Ishikawa (cell line): ENCODE measurements around the gene NRXN3.

Experiments
- CREB1 ChIP-seq: IDR thresholded peaks from 2 replicates; pipeline ENCODE4 v1.6.1; 2012; ENCODE audit warnings: low read depth
- TAF1 ChIP-seq: IDR thresholded peaks from 2 replicates; pipeline ENCODE4 v1.6.1; 2012; ENCODE audit warnings: low read depth, mild to moderate bottlenecking
- TCF12 ChIP-seq: IDR thresholded peaks from 2 replicates; pipeline ENCODE4 v1.6.1; 2012; ENCODE audit warnings: low read depth
- ZBTB7A ChIP-seq: IDR thresholded peaks from 2 replicates; pipeline ENCODE4 v1.6.1; 2012; ENCODE audit warnings: low read depth
- TF ChIP-seq, protein P1 (sequence below): IDR thresholded peaks from 2 replicates; pipeline ENCODE4 v1.6.1; 2012
- TF ChIP-seq, protein P2 (sequence below): IDR thresholded peaks from 2 replicates; pipeline ENCODE4 v1.6.1; 2012; ENCODE audit warnings: low read depth, mild to moderate bottlenecking

DNA sequence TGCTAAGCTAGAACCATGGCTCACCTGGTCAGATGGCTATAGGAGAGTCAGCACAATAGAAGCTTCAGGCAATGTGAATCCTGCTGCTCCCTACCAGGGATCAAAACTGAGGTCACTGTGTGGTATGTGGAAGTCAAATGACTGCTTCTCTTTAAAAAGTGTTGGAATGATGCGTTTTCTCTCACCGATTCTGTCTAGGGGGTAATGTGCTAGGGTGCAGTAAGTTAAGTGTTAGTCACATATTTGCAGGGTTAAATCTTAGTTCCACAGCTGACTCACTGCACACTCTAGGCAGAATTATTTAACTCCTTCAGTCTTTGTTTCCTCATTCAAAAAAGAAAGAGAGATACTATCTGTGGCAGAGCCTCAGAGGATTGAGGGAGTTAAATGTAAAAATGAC is 1344.5 kb downstream of the NRXN3 start:
- TF ChIP-seq CREB1 = no peak
- TF ChIP-seq TAF1 = no peak
- no peak for TF ChIP-seq TCF12
- no peak for TF ChIP-seq ZBTB7A
- TF ChIP-seq, protein P1, sequence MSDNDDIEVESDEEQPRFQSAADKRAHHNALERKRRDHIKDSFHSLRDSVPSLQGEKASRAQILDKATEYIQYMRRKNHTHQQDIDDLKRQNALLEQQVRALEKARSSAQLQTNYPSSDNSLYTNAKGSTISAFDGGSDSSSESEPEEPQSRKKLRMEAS = no peak
- TF ChIP-seq, protein P2, sequence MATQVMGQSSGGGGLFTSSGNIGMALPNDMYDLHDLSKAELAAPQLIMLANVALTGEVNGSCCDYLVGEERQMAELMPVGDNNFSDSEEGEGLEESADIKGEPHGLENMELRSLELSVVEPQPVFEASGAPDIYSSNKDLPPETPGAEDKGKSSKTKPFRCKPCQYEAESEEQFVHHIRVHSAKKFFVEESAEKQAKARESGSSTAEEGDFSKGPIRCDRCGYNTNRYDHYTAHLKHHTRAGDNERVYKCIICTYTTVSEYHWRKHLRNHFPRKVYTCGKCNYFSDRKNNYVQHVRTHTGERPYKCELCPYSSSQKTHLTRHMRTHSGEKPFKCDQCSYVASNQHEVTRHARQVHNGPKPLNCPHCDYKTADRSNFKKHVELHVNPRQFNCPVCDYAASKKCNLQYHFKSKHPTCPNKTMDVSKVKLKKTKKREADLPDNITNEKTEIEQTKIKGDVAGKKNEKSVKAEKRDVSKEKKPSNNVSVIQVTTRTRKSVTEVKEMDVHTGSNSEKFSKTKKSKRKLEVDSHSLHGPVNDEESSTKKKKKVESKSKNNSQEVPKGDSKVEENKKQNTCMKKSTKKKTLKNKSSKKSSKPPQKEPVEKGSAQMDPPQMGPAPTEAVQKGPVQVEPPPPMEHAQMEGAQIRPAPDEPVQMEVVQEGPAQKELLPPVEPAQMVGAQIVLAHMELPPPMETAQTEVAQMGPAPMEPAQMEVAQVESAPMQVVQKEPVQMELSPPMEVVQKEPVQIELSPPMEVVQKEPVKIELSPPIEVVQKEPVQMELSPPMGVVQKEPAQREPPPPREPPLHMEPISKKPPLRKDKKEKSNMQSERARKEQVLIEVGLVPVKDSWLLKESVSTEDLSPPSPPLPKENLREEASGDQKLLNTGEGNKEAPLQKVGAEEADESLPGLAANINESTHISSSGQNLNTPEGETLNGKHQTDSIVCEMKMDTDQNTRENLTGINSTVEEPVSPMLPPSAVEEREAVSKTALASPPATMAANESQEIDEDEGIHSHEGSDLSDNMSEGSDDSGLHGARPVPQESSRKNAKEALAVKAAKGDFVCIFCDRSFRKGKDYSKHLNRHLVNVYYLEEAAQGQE = no peak
